Osteocyte (in vitro differentiated cells): ENCODE results near the gene ATXN10. TPM values are rescaled to one million over a fixed set of nuclear protein-coding genes. Genes with fewer than 3 reads are reported as not detected.
"Not testable (repeated sequence)": the region's sequence is repeated elsewhere in the genome, so short reads cannot be mapped to it uniquely, and the experiment has no call there.

Experiments
- DNase-seq: peaks from one replicate; pipeline ENCODE4 v3.0.0; 2021; ENCODE audit warnings: mixed read lengths; ENCODE audit not compliant: unreplicated experiment; ENCODE audit errors: extremely low spot score
- H3K27ac Mint-ChIP-seq: one replicate; pipeline ENCODE4 v1.8.0; 2021; ENCODE audit warnings: mild to moderate bottlenecking, mixed read lengths; ENCODE audit not compliant: unreplicated experiment
- H3K27me3 Mint-ChIP-seq: one replicate; pipeline ENCODE4 v1.8.0; 2021; ENCODE audit warnings: mixed read lengths; ENCODE audit not compliant: unreplicated experiment
- H3K36me3 Mint-ChIP-seq: one replicate; pipeline ENCODE4 v1.8.0; 2021; ENCODE audit warnings: mixed read lengths; ENCODE audit not compliant: unreplicated experiment
- H3K4me1 Mint-ChIP-seq: one replicate; pipeline ENCODE4 v1.8.0; 2021; ENCODE audit warnings: mixed read lengths; ENCODE audit not compliant: unreplicated experiment
- H3K4me3 Mint-ChIP-seq: one replicate; pipeline ENCODE4 v1.8.0; 2021; ENCODE audit warnings: mild to moderate bottlenecking, moderate library complexity, mixed read lengths; ENCODE audit not compliant: unreplicated experiment
- H3K9me3 Mint-ChIP-seq: one replicate; pipeline ENCODE4 v1.8.0; 2021; ENCODE audit warnings: mixed read lengths; ENCODE audit not compliant: unreplicated experiment
- CTCF ChIP-seq: fragments of 200-600 bp; sonication (generic); IDR thresholded peaks from 2 replicates; pipeline ENCODE4 v1.5.0; 2021; ENCODE audit warnings: antibody characterized with exemption, mild to moderate bottlenecking, moderate library complexity
- total RNA-seq: library from RNA; stranded (reverse); gene quantifications from 2 replicates; pipeline ENCODE4 v1.2.1, GENCODE V29; 2021

ATXN10 gene
- total RNA-seq, 1 donor from 2014 or later, result 164 TPM

- peak overlapping the region; percentile 43 for H3K27ac Mint-ChIP-seq
- DNase-seq, result no peak
- no peak overlapping the region for H3K4me3 Mint-ChIP-seq
- no peaks in the 10 kb centered on the region for H3K27me3 Mint-ChIP-seq
- peaks cover 15% of the 10 kb centered on the region for H3K36me3 Mint-ChIP-seq
- TF ChIP-seq CTCF, result no peak
- no peaks in the 10 kb centered on the region for H3K9me3 Mint-ChIP-seq
- H3K4me1 Mint-ChIP-seq, result peaks cover 56% of the 10 kb centered on the region
Measured at GRCh38 chr22:45788522-45788921, 116.9 kb downstream of the ATXN10 start.

- Mint-ChIP-seq H3K4me1 (peaks cover 38% of the 10 kb centered on the region), H3K27ac (no peak overlapping the region), H3K27me3 (no peaks in the 10 kb centered on the region), H3K36me3 (peaks cover 30% of the 10 kb centered on the region), H3K4me3 (no peak overlapping the region), H3K9me3 (peaks cover 9% of the 10 kb centered on the region)
- no peak for DNase-seq
- no peak for TF ChIP-seq CTCF
Measured at GRCh38 chr22:45790401-45790800, 118.8 kb downstream of the ATXN10 start.

- no peak overlapping the region for H3K27ac Mint-ChIP-seq
- no peak overlapping the region for H3K4me3 Mint-ChIP-seq
- peaks cover 16% of the 10 kb centered on the region for H3K4me1 Mint-ChIP-seq
- H3K9me3 Mint-ChIP-seq, result peaks cover 31% of the 10 kb centered on the region
- no peak for TF ChIP-seq CTCF
- no peak for DNase-seq
- H3K36me3 Mint-ChIP-seq, result peaks cover 54% of the 10 kb centered on the region
- H3K27me3 Mint-ChIP-seq, result no peaks in the 10 kb centered on the region
Measured at GRCh38 chr22:45793161-45793560, 121.5 kb downstream of the ATXN10 start.

GRCh38 chr22:45793892-45794291 lies 122.3 kb downstream of the ATXN10 start:
- H3K36me3 Mint-ChIP-seq, result peaks cover 57% of the 10 kb centered on the region
- peaks cover 35% of the 10 kb centered on the region for H3K9me3 Mint-ChIP-seq
- peaks cover 12% of the 10 kb centered on the region for H3K4me1 Mint-ChIP-seq

GRCh38 chr22:45796009-45796408 lies 124.4 kb downstream of the ATXN10 start:
- DNase-seq, H3K4me3 Mint-ChIP-seq, H3K27me3 Mint-ChIP-seq, H3K4me1 Mint-ChIP-seq, H3K27ac Mint-ChIP-seq: not testable (repeated sequence)
- Mint-ChIP-seq H3K36me3 (peaks cover 53% of the 10 kb centered on the region), H3K9me3 (peaks cover 35% of the 10 kb centered on the region)

More at GRCh38 chr22:45793892-45794291, 122.3 kb downstream of the ATXN10 start:
- no peak for DNase-seq
- TF ChIP-seq CTCF, result no peak
- Mint-ChIP-seq H3K27me3 (no peaks in the 10 kb centered on the region), H3K4me3 (no peak overlapping the region), H3K27ac (no peak overlapping the region)

GRCh38 chr22:45799291-45799690 lies 127.7 kb downstream of the ATXN10 start:
- H3K4me3 Mint-ChIP-seq, result no peak overlapping the region
- H3K27me3 Mint-ChIP-seq, result no peaks in the 10 kb centered on the region
- H3K4me1 Mint-ChIP-seq, result no peaks in the 10 kb centered on the region
- H3K36me3 Mint-ChIP-seq, result peaks cover 51% of the 10 kb centered on the region
- no peak for TF ChIP-seq CTCF
- DNase-seq, result no peak
- H3K27ac Mint-ChIP-seq, result no peak overlapping the region
- H3K9me3 Mint-ChIP-seq, result peaks cover 34% of the 10 kb centered on the region
